ENCODE data around the gene ADAMTS7.
"Not testable (repeated sequence)": the region's sequence is repeated elsewhere in the genome, so short reads cannot be mapped to it uniquely, and the experiment has no call there.

Gene ADAMTS7

GRCh38 chr15:78811124-78811824 is at the start of gene ADAMTS7:
ADAMTS7 (minus strand) TSS chr15:78811464; CDS start chr15:78811220, 244 bp downstream.
- peak; percentile 31 to 42 for DNase-seq (ENCODE audit: low read depth in 2 of 2)

GRCh38 chr15:78859971-78860719 is 48.9 kb upstream of the ADAMTS7 start:
- peak; percentile 70 to 72 for DNase-seq (ENCODE audit: low read depth in 2 of 2)

GRCh38 chr15:78855746-78856145 is 44.5 kb upstream of the ADAMTS7 start:
- no peak for DNase-seq (ENCODE audit: low read depth in 2 of 2)

- DNase-seq (ENCODE audit: low read depth in 2 of 2): no peak
These were observed 43.6 kb upstream of the ADAMTS7 start for GRCh38 chr15:78854833-78855372.

GRCh38 chr15:78853500-78853899 is 42.2 kb upstream of the ADAMTS7 start:
- DNase-seq (ENCODE audit: low read depth in 2 of 2): no peak

GRCh38 chr15:78850941-78851755 is 39.9 kb upstream of the ADAMTS7 start:
- no peak for DNase-seq (ENCODE audit: low read depth in 2 of 2)

- no peak for DNase-seq (ENCODE audit: low read depth in 2 of 2)
These were observed 39.1 kb upstream of the ADAMTS7 start for GRCh38 chr15:78850352-78850751.

- not testable (repeated sequence) for DNase-seq (ENCODE audit: low read depth in 2 of 2)
These were observed 36.2 kb upstream of the ADAMTS7 start for GRCh38 chr15:78847387-78847906.

GRCh38 chr15:78846906-78847305 is 35.6 kb upstream of the ADAMTS7 start:
- not testable (repeated sequence) for DNase-seq (ENCODE audit: low read depth in 2 of 2)

- DNase-seq (ENCODE audit: low read depth in 2 of 2): no peak
These were observed 31.3 kb upstream of the ADAMTS7 start for GRCh38 chr15:78842519-78842918.

GRCh38 chr15:78841891-78842290 is 30.6 kb upstream of the ADAMTS7 start:
- no peak for DNase-seq (ENCODE audit: low read depth in 2 of 2)

- no peak for DNase-seq (ENCODE audit: low read depth in 2 of 2)
These were observed 30.1 kb upstream of the ADAMTS7 start for GRCh38 chr15:78841376-78841706.

GRCh38 chr15:78840661-78841375 is 29.6 kb upstream of the ADAMTS7 start:
- no peak for DNase-seq (ENCODE audit: low read depth in 2 of 2)

GRCh38 chr15:78839151-78839550 is 27.9 kb upstream of the ADAMTS7 start:
- DNase-seq (ENCODE audit: low read depth in 2 of 2): not testable (repeated sequence)

GRCh38 chr15:78838489-78838888 is 27.2 kb upstream of the ADAMTS7 start:
- DNase-seq (ENCODE audit: low read depth in 2 of 2): no peak

- DNase-seq (ENCODE audit: low read depth in 2 of 2): no peak
These were observed 26.3 kb upstream of the ADAMTS7 start for GRCh38 chr15:78837543-78837942.

GRCh38 chr15:78837131-78837530 is 25.9 kb upstream of the ADAMTS7 start:
- DNase-seq (ENCODE audit: low read depth in 2 of 2): no peak

GRCh38 chr15:78836333-78836732 is 25.1 kb upstream of the ADAMTS7 start:
- DNase-seq (ENCODE audit: low read depth in 2 of 2): no peak

- DNase-seq (ENCODE audit: low read depth in 2 of 2): no peak
These were observed 20.3 kb upstream of the ADAMTS7 start for GRCh38 chr15:78831229-78832207.
